ENCODE results near the gene DSG3.

The DSG3 gene

GRCh38 chr18:31512203-31512764 is 64.7 kb downstream of the DSG3 start:
- Histone ChIP-seq H3K4me2 (ENCODE audit: low read length) (no peak overlapping the region), H3F3A (ENCODE audit: insufficient read depth, low read length) (no peaks in the 10 kb centered on the region), H2AFZ (ENCODE audit: low read length) (no peak overlapping the region), H3K9ac (ENCODE audit: low read length) (no peak overlapping the region), H3K4me1 (ENCODE audit: insufficient read depth, low read length, severe bottlenecking) (no peaks in the 10 kb centered on the region), H3K36me3 (ENCODE audit: insufficient read depth, low read length) (no peaks in the 10 kb centered on the region), H3K27me3 (ENCODE audit: insufficient read depth, low read length) (no peaks in the 10 kb centered on the region), H4K20me1 (ENCODE audit: insufficient read depth, low read length) (no peaks in the 10 kb centered on the region), H3K9me2 (ENCODE audit: low read depth, low read length) (no peaks in the 10 kb centered on the region), H3K4me3 (ENCODE audit: low read depth, low read length, poor library complexity, severe bottlenecking) (no peak overlapping the region), H3K27ac (ENCODE audit: low read depth, low read length, poor library complexity, severe bottlenecking) (no peak overlapping the region), H3K79me2 (ENCODE audit: insufficient read depth, low read length) (no peaks in the 10 kb centered on the region), H3K9me3 (ENCODE audit: low read length) (no peaks in the 10 kb centered on the region)
- TF ChIP-seq, protein P1, sequence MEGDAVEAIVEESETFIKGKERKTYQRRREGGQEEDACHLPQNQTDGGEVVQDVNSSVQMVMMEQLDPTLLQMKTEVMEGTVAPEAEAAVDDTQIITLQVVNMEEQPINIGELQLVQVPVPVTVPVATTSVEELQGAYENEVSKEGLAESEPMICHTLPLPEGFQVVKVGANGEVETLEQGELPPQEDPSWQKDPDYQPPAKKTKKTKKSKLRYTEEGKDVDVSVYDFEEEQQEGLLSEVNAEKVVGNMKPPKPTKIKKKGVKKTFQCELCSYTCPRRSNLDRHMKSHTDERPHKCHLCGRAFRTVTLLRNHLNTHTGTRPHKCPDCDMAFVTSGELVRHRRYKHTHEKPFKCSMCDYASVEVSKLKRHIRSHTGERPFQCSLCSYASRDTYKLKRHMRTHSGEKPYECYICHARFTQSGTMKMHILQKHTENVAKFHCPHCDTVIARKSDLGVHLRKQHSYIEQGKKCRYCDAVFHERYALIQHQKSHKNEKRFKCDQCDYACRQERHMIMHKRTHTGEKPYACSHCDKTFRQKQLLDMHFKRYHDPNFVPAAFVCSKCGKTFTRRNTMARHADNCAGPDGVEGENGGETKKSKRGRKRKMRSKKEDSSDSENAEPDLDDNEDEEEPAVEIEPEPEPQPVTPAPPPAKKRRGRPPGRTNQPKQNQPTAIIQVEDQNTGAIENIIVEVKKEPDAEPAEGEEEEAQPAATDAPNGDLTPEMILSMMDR (IDR thresholded peaks at IDR 0.05; ENCODE audit: low read length), result no peak
- TF ChIP-seq EZH2 (IDR thresholded peaks at IDR 0.05; ENCODE audit: borderline replicate concordance, low read length), result no peak

DNA sequence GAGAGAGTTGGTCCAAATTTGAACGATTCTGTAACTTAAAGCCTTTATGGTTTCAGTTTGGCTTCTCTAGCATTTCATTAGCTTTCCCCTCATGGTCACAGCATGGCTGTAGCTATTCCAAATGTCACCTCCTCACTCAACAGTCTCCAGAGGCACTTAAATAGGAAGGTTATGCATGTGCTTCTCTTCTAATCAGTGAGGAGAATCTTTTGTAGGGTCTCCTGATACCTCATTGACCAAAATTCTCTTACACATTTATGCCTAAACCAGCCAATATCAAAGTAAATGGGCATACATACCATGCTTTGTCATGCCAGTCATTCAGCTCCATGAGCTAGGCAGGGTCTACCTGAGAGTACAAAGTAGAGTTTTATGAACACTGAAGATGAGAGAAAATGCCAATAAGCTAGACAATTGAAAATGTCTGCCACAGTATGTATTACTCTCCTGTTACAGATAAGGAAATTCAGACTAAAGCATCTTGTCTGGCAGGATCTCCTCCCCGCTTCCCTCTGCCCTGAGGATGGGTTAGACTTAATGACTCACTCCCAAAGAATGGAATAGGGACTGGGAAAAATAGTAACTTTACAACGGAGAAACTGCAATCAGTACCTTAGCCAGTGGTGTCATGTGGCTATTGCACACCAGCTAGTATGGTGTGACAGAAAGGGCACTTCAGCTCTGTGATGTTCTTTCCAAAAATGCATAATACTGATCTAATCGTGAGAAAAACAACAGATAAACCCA is 65.8 kb downstream of the DSG3 start:
- H3K27ac ChIP-seq (ENCODE audit: low read depth, low read length, poor library complexity, severe bottlenecking), result no peak overlapping the region
- no peak overlapping the region for H3K4me2 ChIP-seq (ENCODE audit: low read length)
- no peak overlapping the region for H3K4me3 ChIP-seq (ENCODE audit: low read depth, low read length, poor library complexity, severe bottlenecking)

DNA sequence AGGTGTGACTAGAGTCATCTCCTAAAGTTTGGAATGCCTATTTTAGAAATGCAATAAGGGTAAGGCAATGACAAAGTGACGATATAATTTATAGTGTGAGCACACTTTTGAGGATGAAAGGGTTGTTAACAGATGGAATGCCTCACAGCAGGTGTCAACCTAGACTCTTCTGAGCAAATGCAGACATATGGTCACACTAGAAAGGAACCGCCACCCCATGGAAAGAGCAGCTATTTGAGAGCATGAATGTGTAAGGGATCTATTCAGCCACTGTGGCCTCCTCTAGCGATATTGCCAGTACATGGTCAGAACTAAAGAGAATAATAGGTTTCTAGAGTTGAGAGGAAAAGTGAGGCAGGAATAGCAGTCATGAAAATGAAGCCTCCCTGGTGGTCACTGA is 68.9 kb downstream of the DSG3 start:
- Histone ChIP-seq H3K4me2 (ENCODE audit: low read length) (no peak overlapping the region), H2AFZ (ENCODE audit: low read length) (no peak overlapping the region), H4K20me1 (ENCODE audit: insufficient read depth, low read length) (no peaks in the 10 kb centered on the region), H3K27me3 (ENCODE audit: insufficient read depth, low read length) (no peaks in the 10 kb centered on the region), H3K4me1 (ENCODE audit: insufficient read depth, low read length, severe bottlenecking) (no peaks in the 10 kb centered on the region), H3K9me2 (ENCODE audit: low read depth, low read length) (no peaks in the 10 kb centered on the region), H3F3A (ENCODE audit: insufficient read depth, low read length) (no peaks in the 10 kb centered on the region), H3K9me3 (ENCODE audit: low read length) (no peaks in the 10 kb centered on the region), H3K36me3 (ENCODE audit: insufficient read depth, low read length) (no peaks in the 10 kb centered on the region), H3K9ac (ENCODE audit: low read length) (no peak overlapping the region), H3K79me2 (ENCODE audit: insufficient read depth, low read length) (no peaks in the 10 kb centered on the region), H3K4me3 (ENCODE audit: low read depth, low read length, poor library complexity, severe bottlenecking) (no peak overlapping the region), H3K27ac (ENCODE audit: low read depth, low read length, poor library complexity, severe bottlenecking) (no peak overlapping the region)
- TF ChIP-seq, protein P1 (IDR thresholded peaks at IDR 0.05; ENCODE audit: low read length), result no peak
- no peak for TF ChIP-seq EZH2 (IDR thresholded peaks at IDR 0.05; ENCODE audit: borderline replicate concordance, low read length)

More for the DNA sequence above, 65.8 kb downstream of the DSG3 start:
- no peaks in the 10 kb centered on the region for H3K9me2 ChIP-seq (ENCODE audit: low read depth, low read length)
- no peak overlapping the region for H2AFZ ChIP-seq (ENCODE audit: low read length)
- no peaks in the 10 kb centered on the region for H3K9me3 ChIP-seq (ENCODE audit: low read length)
- no peak overlapping the region for H3K9ac ChIP-seq (ENCODE audit: low read length)
- no peaks in the 10 kb centered on the region for H4K20me1 ChIP-seq (ENCODE audit: insufficient read depth, low read length)
- H3K4me1 ChIP-seq (ENCODE audit: insufficient read depth, low read length, severe bottlenecking), result no peaks in the 10 kb centered on the region
- H3F3A ChIP-seq (ENCODE audit: insufficient read depth, low read length), result no peaks in the 10 kb centered on the region
- no peak for TF ChIP-seq EZH2 (IDR thresholded peaks at IDR 0.05; ENCODE audit: borderline replicate concordance, low read length)
- TF ChIP-seq, protein P1 (IDR thresholded peaks at IDR 0.05; ENCODE audit: low read length), result no peak
- H3K27me3 ChIP-seq (ENCODE audit: insufficient read depth, low read length), result no peaks in the 10 kb centered on the region
- H3K36me3 ChIP-seq (ENCODE audit: insufficient read depth, low read length), result no peaks in the 10 kb centered on the region
- H3K79me2 ChIP-seq (ENCODE audit: insufficient read depth, low read length), result no peaks in the 10 kb centered on the region

All from OCI-LY1 (cell line).